GM21529 (cell line): ENCODE measurements around the gene VANGL2.

Experiments
- ATAC-seq: cut with Tn5 transposase; IDR thresholded peaks from one replicate; pipeline ENCODE4 v1.9.1; 2021; ENCODE audit not compliant: unreplicated experiment

Gene VANGL2

GRCh38 chr1:160405331-160405877 is 5.0 kb downstream of the VANGL2 start:
- ATAC-seq = no peak

DNA sequence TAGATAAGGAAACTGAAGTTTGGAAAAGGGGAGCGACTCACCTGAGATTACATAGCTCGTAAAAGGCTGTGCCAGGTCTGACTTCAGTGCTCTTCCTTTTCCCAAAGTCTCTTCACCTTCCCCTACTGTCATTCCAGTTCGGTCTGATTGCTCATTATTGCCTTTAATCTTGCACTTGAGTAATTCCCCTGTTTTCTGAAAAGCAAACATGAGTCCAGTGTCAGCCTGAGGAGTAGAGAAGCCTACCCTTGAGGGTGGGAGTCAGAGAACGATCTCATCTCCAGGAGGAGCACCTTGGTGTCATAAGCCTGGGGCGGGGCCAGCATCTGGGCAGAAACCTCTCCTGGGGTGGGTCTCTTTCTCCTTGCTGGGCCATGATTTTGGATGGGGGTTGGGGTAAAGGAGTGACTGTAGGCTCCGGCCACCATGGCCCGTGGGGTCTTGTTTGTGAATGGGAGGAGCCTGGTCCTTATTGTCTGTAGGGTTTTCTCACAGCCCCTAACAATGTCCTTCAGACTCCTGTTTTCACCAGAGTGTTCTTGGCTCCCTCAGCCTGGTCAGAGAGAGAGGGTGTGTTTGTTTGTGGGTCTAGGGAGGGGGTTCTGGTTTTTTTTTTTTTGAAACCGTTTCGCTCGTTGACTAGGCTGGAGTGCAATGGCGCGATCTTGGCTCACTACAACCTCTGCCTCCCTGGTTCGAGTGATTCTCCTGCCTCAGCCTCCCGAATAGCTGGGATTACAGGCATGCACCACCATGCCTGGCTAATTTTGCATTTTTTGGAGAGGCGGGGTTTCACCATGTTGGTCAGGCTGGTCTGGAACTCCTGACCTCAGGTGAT is 6.0 kb downstream of the VANGL2 start:
- no peak for ATAC-seq

DNA sequence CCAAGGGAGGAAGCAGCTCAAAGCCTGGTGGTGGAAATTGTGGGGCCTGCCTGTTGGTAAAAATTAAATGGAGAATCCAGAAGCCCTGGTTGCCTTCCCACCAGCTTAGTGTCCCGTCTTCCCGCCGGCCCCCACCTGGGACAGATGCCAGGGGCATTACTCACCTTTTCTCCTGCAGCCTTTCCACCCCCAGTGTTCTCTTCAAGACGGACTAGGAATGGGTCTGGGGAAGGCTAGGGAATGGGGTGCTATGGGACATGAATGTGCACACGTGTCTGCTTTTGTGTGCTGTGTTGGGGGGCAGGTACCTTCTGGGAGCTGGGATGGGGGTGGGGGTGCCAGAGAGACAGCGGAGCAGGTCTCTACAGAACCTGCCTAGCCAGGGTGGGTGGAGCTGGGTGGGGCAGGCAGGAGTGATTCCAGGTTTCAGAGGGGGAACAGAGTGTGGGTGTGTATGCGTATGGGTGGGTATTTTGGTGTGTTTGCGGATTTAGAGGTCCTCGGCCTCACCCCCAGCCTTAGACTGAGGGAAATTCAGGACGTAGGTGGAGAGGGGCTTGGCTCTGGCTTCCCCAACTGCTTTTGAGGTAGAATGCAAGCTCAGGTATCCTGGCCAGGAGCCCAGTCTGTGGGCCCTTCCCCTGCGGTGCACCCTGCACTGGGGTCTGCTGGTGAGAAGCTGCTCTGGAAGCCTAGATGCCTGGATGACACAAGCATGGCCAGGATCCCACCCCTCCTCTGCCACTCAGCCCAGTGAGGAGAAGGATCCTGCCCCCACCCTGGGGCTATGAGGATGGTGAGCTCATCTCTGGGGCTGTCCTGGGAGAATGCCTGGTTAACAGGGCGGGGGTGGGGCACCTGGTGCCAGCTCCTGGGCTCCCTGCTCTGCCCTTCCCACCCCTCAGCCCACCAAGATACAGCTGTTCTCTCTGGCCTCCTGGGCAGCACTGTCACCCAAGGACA is 7.8 kb downstream of the VANGL2 start:
- ATAC-seq = no peak

DNA sequence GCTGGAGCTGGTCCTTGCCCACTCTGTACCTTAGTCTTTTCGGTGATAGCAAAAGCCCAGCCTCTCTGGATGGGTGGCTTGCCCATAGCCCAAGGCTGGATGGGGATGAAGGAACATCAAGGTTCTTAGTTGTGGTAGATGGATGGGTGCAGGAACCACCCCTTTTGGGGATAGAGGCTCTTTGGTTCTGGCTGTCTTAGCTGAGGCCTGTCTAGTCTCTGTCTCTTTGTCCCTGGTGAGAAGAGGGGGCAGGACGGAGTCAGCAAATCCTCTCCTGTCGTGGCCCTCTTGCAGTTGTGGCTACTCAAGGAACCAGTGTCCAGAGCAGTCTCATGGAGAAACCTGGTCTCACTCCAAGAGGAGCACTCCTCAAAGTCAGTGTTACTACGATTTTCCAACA is 8.5 kb downstream of the VANGL2 start:
- ATAC-seq = no peak

DNA sequence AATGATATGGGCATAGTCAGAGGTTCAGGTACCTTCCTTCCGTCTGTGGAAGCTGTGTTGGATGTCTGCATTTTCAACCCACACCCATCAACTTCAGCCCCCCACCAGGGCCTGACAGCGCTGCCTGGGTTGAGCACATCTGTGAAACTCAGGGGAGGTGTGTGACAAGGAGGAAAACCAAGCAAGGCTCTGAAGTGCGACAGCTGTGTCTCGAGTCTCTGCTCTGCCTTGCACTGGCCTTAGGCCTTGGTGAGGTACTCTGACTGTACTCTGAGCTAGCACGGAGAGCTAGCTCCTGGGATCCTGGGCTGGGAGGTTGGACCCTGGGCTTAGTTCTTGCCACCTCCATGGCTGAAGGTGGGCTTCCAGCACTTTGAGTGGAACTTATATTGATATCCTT is 9.1 kb downstream of the VANGL2 start:
- no peak for ATAC-seq

DNA sequence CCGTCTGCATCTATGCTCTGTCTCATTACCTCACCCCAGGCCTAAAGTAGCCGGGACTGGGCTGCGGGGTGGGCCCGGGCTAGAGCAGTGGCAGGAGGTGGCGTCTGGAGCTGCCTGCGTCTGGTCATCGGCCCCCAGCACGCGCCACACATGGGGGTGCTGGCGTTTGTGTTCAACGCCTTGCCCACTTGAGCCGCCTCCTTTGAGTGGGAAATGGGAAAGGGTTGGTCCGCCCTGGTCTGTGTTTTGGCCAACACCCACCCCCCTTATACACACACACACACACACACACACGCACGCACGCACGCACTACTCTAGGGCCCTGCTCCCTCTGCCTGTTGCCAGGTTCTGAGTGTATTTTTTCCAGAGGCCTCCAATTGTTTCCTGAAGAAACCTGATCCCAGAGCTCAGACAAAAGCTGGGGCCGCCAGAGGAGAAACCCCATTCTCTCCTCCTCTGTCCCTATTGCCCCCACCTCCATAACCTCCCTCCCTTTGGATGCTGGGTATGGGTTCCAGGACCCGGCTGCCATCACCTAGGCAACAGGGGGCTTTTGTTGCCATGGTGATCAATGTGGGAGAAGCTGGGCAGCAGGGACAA is 10.1 kb downstream of the VANGL2 start:
- ATAC-seq = no peak

GRCh38 chr1:160411271-160412027 is 11.1 kb downstream of the VANGL2 start:
- no peak for ATAC-seq

DNA sequence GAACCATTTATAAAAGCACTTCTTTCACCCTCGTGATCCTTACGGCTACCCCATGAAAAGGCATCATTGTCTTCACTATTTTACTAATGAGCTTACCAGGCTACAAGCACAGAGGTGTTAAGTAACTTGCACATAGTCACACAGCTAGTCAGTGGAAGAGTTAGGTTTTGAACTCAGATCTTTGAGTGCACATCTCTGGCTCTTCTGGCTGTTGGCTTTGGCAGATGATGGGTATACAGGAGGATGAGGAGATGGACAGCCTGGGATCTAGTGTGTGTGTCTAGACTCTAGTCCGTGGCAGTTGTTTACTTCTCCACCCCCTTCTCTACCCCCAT is 11.6 kb downstream of the VANGL2 start:
- no peak for ATAC-seq

- ATAC-seq = no peak
Measured at GRCh38 chr1:160413716-160414115, 13.4 kb downstream of the VANGL2 start.

- no peak for ATAC-seq
Measured at GRCh38 chr1:160414881-160415280, 14.5 kb downstream of the VANGL2 start.

DNA sequence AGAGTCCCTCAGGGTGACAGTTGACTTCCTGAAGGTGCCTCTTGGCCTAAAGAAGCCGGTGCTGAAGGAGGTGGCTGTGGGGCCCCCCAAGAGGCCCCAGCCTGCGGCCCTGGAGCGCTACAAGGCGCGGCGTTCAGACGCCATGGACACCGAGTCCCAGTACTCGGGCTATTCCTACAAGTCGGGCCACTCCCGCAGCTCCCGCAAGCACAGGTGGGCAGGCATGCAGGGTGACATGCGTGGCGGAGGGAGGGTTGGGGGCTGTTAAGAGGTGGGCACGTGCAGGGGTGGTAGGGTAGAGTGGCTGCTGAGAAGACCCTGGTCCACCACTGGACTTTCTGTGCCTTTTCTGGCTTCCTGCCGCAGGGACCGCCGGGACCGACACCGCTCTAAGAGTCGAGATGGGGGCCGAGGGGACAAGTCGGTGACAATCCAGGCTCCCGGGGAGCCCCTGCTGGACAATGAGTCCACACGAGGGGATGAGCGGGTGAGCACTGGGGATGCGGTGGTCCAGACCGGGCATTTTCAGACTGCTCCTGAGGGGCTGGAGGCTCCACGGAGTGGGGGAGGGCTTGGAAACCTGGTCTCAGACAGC is 15.4 kb downstream of the VANGL2 start:
- ATAC-seq = no peak

- no peak for ATAC-seq
Measured at GRCh38 chr1:160416369-160416768, 16.0 kb downstream of the VANGL2 start.

DNA sequence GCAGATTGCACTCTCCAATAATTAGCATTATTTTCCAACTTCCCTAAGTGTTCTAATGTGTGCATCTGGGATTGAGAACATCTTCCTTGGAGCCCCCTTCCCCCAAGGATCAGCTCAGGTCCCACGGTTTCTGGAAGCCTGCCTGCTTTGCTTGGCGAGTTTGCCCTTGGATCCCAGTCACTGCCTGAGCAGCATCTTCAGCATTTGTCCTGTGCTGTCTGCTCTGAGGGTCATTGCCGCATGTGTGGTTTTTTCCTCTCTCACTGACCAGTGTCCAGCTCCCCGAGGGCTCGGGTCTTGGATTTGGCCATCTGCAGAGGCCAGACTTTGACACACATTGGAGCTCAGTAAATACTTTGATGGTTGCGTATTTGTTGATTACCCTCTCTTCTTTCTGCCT is 18.1 kb downstream of the VANGL2 start:
- no peak for ATAC-seq

GRCh38 chr1:160419150-160419837 is 18.9 kb downstream of the VANGL2 start:
- no peak for ATAC-seq

DNA sequence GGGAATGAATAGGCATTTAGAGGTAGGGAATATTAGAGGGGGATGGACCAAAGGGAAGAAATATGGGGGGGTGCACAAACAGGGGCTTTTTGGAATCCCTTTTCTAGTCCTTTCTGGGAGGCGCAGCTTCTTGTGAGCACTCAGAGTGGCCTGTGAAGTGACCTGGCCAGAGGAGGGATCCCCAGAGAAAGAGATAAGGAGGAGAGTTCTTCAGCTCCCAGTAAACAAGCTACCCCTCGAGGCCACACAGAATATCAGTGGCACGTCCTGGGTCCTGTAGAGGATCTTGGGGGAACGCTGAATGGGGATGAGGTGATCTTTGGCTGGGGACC is 19.4 kb downstream of the VANGL2 start:
- ATAC-seq = no peak

DNA sequence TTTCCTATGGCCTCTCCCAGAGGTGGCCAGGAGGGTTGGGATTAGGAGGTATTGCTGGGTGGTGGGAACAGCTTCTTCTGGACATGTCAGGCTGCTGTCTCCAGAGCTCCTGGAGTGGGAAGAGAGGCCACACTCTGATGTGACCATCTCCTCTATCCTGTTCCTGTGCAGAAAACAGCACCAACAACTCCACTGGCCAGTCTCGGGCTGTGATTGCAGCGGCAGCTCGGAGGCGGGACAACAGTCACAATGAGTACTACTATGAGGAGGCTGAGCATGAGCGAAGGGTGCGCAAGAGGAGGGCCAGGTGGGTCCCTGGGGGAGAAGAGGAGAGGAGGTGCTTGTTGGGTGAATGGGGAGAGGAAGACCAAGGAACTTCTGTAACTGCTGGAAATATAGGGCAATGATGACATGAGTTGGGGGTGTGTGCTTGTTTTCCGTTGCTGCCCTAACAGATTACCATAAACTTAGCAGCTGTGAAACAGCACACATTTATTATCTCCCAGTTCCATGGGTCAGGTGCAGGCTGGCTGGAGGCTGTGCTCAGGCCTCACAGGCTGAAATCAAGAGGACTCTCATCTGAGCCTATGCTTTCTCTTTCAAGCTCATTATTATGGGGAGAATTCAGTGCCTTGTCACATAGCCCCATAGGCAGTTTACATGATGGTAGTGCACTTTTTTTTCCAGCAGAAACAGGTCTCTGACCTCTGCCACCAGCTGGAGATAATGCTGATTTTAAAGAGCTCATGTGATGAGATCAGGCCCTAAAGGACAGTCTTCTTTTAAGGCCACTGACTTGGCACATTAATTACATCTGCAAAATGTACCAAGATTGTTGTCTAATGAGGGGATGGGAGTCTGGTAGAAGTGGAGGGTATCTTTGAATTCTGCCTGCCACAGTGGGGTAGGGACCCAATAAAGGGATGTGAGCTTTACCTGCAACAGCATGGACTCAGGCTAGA is 20.8 kb downstream of the VANGL2 start:
- no peak for ATAC-seq

DNA sequence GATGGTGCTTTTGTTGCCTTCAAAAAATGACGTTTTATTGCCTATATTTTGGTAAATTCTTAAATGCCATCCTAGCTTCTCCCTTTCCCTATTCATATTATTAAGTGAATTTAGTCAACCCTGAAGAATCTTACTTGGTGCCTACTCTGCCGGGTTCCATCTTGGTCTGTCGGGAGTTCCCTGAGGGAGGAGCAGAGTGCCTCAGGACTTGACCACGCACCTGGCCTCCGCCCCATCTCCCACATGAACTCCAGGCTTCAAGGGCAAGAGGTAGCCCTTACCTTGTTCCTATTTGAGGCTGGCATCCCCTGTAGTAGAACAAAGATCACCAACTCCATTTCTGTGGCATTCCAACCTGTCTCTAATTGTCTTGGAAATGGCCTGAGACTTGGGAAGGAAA is 21.5 kb downstream of the VANGL2 start:
- ATAC-seq = no peak

- ATAC-seq = no peak
Measured at GRCh38 chr1:160423966-160424365, 23.6 kb downstream of the VANGL2 start.

GRCh38 chr1:160425847-160426246 is 25.5 kb downstream of the VANGL2 start:
- no peak for ATAC-seq
